GM19240 (cell line): ENCODE data around the gene TNS3.
A peak's percentile ranks its signal among the peaks of the same experiment; 100 is the strongest.

Source experiments
- DNase-seq: peaks from one replicate; pipeline ENCODE4 v3.0.0; 2011; ENCODE audit warnings: low spot score; ENCODE audit not compliant: insufficient read length

TNS3 gene

GRCh38 chr7:47488201-47488968 lies 93.5 kb downstream of the TNS3 start:
- no peak for DNase-seq

- no peak for DNase-seq
Measured at GRCh38 chr7:47485640-47486435, 96.1 kb downstream of the TNS3 start.

- DNase-seq = no peak
Measured at GRCh38 chr7:47484923-47485639, 96.8 kb downstream of the TNS3 start.

GRCh38 chr7:47484457-47484856 lies 97.5 kb downstream of the TNS3 start:
- DNase-seq = no peak

GRCh38 chr7:47483604-47484273 lies 98.2 kb downstream of the TNS3 start:
- no peak for DNase-seq

- DNase-seq = no peak
Measured at GRCh38 chr7:47482013-47482875, 99.7 kb downstream of the TNS3 start.

- no peak for DNase-seq
Measured at GRCh38 chr7:47481541-47482012, 100.3 kb downstream of the TNS3 start.

- DNase-seq = no peak
Measured at GRCh38 chr7:47480576-47481538, 101.1 kb downstream of the TNS3 start.

GRCh38 chr7:47479821-47480575 lies 101.9 kb downstream of the TNS3 start:
- DNase-seq = no peak

- DNase-seq = no peak
Measured at GRCh38 chr7:47478926-47479711, 102.8 kb downstream of the TNS3 start.

GRCh38 chr7:47478017-47478344 lies 103.9 kb downstream of the TNS3 start:
- DNase-seq = no peak

- DNase-seq = no peak
Measured at GRCh38 chr7:47477191-47478016, 104.5 kb downstream of the TNS3 start.

GRCh38 chr7:47475880-47476227 lies 106.1 kb downstream of the TNS3 start:
- no peak for DNase-seq

- DNase-seq = peak; percentile 74
Measured at GRCh38 chr7:47474937-47475879, 106.7 kb downstream of the TNS3 start.

- no peak for DNase-seq
Measured at GRCh38 chr7:47474211-47474936, 107.5 kb downstream of the TNS3 start.
